ENCODE measurements around the gene PDHA1. TPM values are rescaled to one million over a fixed set of nuclear protein-coding genes. Genes with fewer than 3 reads are reported as not detected.

The PDHA1 gene
- total and polyA plus RNA-seq, 2 of the 4 experiments (the other 2 are of a cell fraction) = 53.9 to 141 TPM

DNA sequence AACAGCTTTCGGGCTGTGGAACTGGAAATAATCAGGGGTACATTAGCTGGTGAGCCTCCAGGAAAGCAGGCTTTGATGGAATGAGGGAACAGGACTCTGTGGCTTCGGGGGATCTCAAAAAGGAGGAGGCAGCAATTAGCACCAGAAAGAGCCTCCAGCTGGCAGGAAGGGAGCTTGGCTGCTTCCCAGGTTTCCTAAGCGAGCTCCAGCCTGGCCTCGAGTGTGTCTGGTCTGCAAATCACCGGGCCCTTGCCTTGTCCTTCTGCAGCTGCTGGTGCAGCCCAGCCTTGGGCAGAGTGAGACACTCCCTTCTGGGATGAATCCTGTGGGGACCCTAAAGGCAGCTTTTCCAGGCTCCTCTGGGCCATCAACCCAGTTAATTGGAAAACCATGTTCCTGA lies 10.7 kb upstream of the PDHA1 start:
- WGBS, 2 experiments (ENCODE audit: extremely low coverage in 2 of 2, insufficient read length in 1 of 2) = 27% methylated on average over 4 of the region's 5 CpGs; no CpG with 5 or more reads in 1 of the 2 experiments
- Histone ChIP-seq H2AK9ac (replicated peaks; ENCODE audit: low read depth, low read length, poor library complexity) (no peak overlapping the region), H2BK120ac (ENCODE audit: low read depth, low read length) (no peak overlapping the region), H2BK20ac (ENCODE audit: low read depth, low read length) (no peak overlapping the region), H3K4me2 (ENCODE audit: low read depth, low read length) (no peak overlapping the region), H4K20me1 (ENCODE audit: insufficient read depth, low read length) (no peaks in the 10 kb centered on the region), H3K9ac (ENCODE audit: low read depth, low read length) (no peak overlapping the region), H3K4me1 (ENCODE audit: control insufficient read depth, insufficient read depth, low read length) (no peaks in the 10 kb centered on the region), H3K18ac (ENCODE audit: low read depth, low read length) (no peak overlapping the region), H4K91ac (ENCODE audit: insufficient read depth, low read depth, low read length) (no peak overlapping the region), H2BK15ac (ENCODE audit: low read depth, low read length) (no peak overlapping the region), H3K56ac (ENCODE audit: extremely low read depth, insufficient read depth, low read length) (no peak overlapping the region), H3K9me3 (ENCODE audit: control insufficient read depth, insufficient read depth, low read length) (no peaks in the 10 kb centered on the region), H3K9me1 (ENCODE audit: insufficient read depth, low read length) (no peaks in the 10 kb centered on the region), H3K4me3 (ENCODE audit: insufficient read depth, low read depth, low read length) (no peak overlapping the region), H3K4ac (ENCODE audit: low read depth, low read length) (no peak overlapping the region), H3K27me3 (ENCODE audit: control insufficient read depth, insufficient read depth, low read length) (peaks cover 6% of the 10 kb centered on the region), H3K36me3 (ENCODE audit: control insufficient read depth, insufficient read depth, low read length) (no peaks in the 10 kb centered on the region), H3K27ac (ENCODE audit: insufficient read depth, low read length) (no peak overlapping the region), H2BK5ac (ENCODE audit: low read depth, low read length, poor library complexity, severe bottlenecking) (no peak overlapping the region), H4K5ac (ENCODE audit: low read depth, low read length) (no peak overlapping the region), H3K23ac (ENCODE audit: low read depth, low read length) (no peak overlapping the region), H3K79me1 (ENCODE audit: low read depth in 1 of 2, low read length in 2 of 2) (no peaks in the 10 kb centered on the region), H2AFZ (replicated peaks; ENCODE audit: low read length, poor library complexity) (peak overlapping the region; percentile 27), H3K14ac (replicated peaks; ENCODE audit: low read depth, low read length) (no peak overlapping the region), H4K8ac (ENCODE audit: low read depth in 2 of 2, low read length in 2 of 2) (no peak overlapping the region), H2AK5ac (ENCODE audit: low read depth, low read length) (no peak overlapping the region)
- DNase-seq (peak; percentile 3), ATAC-seq (ENCODE audit: low read depth) (peak; percentile 21; the same call in 1 of the 2 replicates)
- in situ Hi-C loops (cut with MboI; ENCODE audit: low sequenced_read_pairs) = loop anchor here (5.0 kb wide), 1 partner anchor 401 kb away; no protein-coding TSS in a partner anchor
- ChIA-PET POLR2A (ENCODE audit: unreplicated experiment) (no interaction called here), CTCF (interaction anchor here (0.6 to 2.1 kb wide), 3 partner anchors 316 to 944 kb away, joined by 3 to 7 read pairs (median 5); no protein-coding TSS in a partner anchor)
- dilution Hi-C loops (cut with HindIII; ENCODE audit: low sequenced_read_pairs, unreplicated experiment) = no loop called here
- BruUV-seq (replicated peaks) = no TSS peak
- TF ChIP-seq SMC3 (IDR thresholded peaks at IDR 0.05; ENCODE audit: low read depth, low read length) (no peak), RAD21 (IDR thresholded peaks at IDR 0.05; ENCODE audit: low read length) (no peak), CTCF (conservative IDR thresholded peaks at IDR 0.05; ENCODE audit: low read depth, low read length) (no peak), POLR2A (IDR thresholded peaks at IDR 0.05; ENCODE audit: low read depth, low read length) (no peak), MAFK (IDR thresholded peaks at IDR 0.05; ENCODE audit: low read depth, low read length) (no peak), MAZ (IDR thresholded peaks at IDR 0.05; ENCODE audit: borderline replicate concordance, low read depth, low read length) (no peak), FOS (IDR thresholded peaks at IDR 0.05; ENCODE audit: low read depth, low read length) (no peak), CHD1 (IDR thresholded peaks at IDR 0.05; ENCODE audit: low read depth, low read length) (no peak), BHLHE40 (IDR thresholded peaks at IDR 0.05; ENCODE audit: low read depth, low read length) (no peak), RFX5 (IDR thresholded peaks at IDR 0.05; ENCODE audit: low read depth, low read length) (no peak), RCOR1 (IDR thresholded peaks at IDR 0.05; ENCODE audit: insufficient replicate concordance, low read length) (no peak), MXI1 (IDR thresholded peaks at IDR 0.05; ENCODE audit: borderline replicate concordance, low read depth, low read length) (no peak), NFE2L2 (IDR thresholded peaks at IDR 0.05; ENCODE audit: low read depth, low read length) (no peak), CEBPB (IDR thresholded peaks at IDR 0.05; ENCODE audit: low read depth, low read length) (no peak)
- TF ChIP-seq, protein P1, sequence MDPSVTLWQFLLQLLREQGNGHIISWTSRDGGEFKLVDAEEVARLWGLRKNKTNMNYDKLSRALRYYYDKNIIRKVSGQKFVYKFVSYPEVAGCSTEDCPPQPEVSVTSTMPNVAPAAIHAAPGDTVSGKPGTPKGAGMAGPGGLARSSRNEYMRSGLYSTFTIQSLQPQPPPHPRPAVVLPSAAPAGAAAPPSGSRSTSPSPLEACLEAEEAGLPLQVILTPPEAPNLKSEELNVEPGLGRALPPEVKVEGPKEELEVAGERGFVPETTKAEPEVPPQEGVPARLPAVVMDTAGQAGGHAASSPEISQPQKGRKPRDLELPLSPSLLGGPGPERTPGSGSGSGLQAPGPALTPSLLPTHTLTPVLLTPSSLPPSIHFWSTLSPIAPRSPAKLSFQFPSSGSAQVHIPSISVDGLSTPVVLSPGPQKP (IDR thresholded peaks at IDR 0.05; ENCODE audit: borderline replicate concordance, low read depth, low read length) = no peak
- TF ChIP-seq, protein P2, sequence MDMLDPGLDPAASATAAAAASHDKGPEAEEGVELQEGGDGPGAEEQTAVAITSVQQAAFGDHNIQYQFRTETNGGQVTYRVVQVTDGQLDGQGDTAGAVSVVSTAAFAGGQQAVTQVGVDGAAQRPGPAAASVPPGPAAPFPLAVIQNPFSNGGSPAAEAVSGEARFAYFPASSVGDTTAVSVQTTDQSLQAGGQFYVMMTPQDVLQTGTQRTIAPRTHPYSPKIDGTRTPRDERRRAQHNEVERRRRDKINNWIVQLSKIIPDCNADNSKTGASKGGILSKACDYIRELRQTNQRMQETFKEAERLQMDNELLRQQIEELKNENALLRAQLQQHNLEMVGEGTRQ (IDR thresholded peaks at IDR 0.05; ENCODE audit: low read depth, low read length) = no peak
- intact Hi-C loops (cut with micrococcal nuclease) = loop anchor here (5.0 kb wide), 1 partner anchor 311 kb away; no protein-coding TSS in a partner anchor

Measured in IMR-90 (cell line).